SK-N-SH treated with all-trans-retinoic acid at 6 μM for 48 hours (cell line): Measurements from ENCODE around the gene CABLES1.

Experiments
- ATAC-seq: fragments of 200-7000 bp; cut with Tn5 transposase; 3 replicates; pipeline ENCODE4 v1.9.1; 2020; ENCODE audit warnings: mild to moderate bottlenecking, moderate library complexity
- ARNTL ChIP-seq: fragments of 450-650 bp; formaldehyde crosslinking; IDR thresholded peaks from 2 replicates; pipeline ENCODE4 v1.5.0; 2020; ENCODE audit warnings: low read depth, mild to moderate bottlenecking, moderate library complexity, borderline replicate concordance
- BACH2 ChIP-seq: fragments of 250-450 bp; sonication (Bioruptor Pico); IDR thresholded peaks from 2 replicates; pipeline ENCODE4 v1.9.0; 2021; ENCODE audit warnings: mild to moderate bottlenecking, borderline replicate concordance
- GLIS3 ChIP-seq: fragments of 250-450 bp; sonication (Bioruptor Pico); IDR thresholded peaks from 2 replicates; pipeline ENCODE4 v1.5.0; 2020; ENCODE audit warnings: mild to moderate bottlenecking, moderate library complexity
- ISL1 ChIP-seq: fragments of 250-450 bp; sonication (Bioruptor Pico); IDR thresholded peaks from 2 replicates; pipeline ENCODE4 v2.1.2; 2022; ENCODE audit warnings: mild to moderate bottlenecking, moderate library complexity
- OSR1 ChIP-seq: fragments of 250-450 bp; sonication (Bioruptor Pico); IDR thresholded peaks from 2 replicates; pipeline ENCODE4 v1.8.0; 2022; ENCODE audit warnings: moderate library complexity, mild to moderate bottlenecking, inconsistent platforms
- RARB ChIP-seq: fragments of 250-450 bp; sonication (Bioruptor Pico); IDR thresholded peaks from 2 replicates; pipeline ENCODE4 v1.8.0; 2021; ENCODE audit warnings: mild to moderate bottlenecking, moderate library complexity
- SNAI2 ChIP-seq: fragments of 250-450 bp; sonication (Bioruptor Pico); IDR thresholded peaks from 2 replicates; pipeline ENCODE4 v1.5.0; 2020; ENCODE audit warnings: mild to moderate bottlenecking, moderate library complexity
- TCF4 ChIP-seq: fragments of 250-450 bp; sonication (Bioruptor Pico); IDR thresholded peaks from 2 replicates; pipeline ENCODE4 v1.8.0; 2021; ENCODE audit warnings: mild to moderate bottlenecking, moderate library complexity, borderline replicate concordance
- TOX ChIP-seq: fragments of 250-450 bp; sonication (Bioruptor Pico); IDR thresholded peaks from 2 replicates; pipeline ENCODE4 v1.8.0; 2021; ENCODE audit warnings: mild to moderate bottlenecking, moderate library complexity, borderline replicate concordance
- ZFP3 ChIP-seq: fragments of 250-450 bp; sonication (Bioruptor Pico); IDR thresholded peaks from 2 replicates; pipeline ENCODE4 v1.5.0; 2020; ENCODE audit warnings: mild to moderate bottlenecking, moderate library complexity
- ZFP30 ChIP-seq: fragments of 450-650 bp; formaldehyde crosslinking; IDR thresholded peaks from 2 replicates; pipeline ENCODE4 v1.5.0; 2022; ENCODE audit warnings: mild to moderate bottlenecking, moderate library complexity
- ZNF565 ChIP-seq: fragments of 450-650 bp; formaldehyde crosslinking; conservative IDR thresholded peaks from 2 replicates; pipeline ENCODE4 v1.5.0; 2020; ENCODE audit warnings: low read depth, mild to moderate bottlenecking, moderate library complexity
- ZNF8 ChIP-seq: fragments of 450-650 bp; formaldehyde crosslinking; IDR thresholded peaks from 2 replicates; pipeline ENCODE4 v1.5.0; 2020; ENCODE audit warnings: mild to moderate bottlenecking, moderate library complexity
- TF ChIP-seq, protein P1 (sequence below): fragments of 250-450 bp; sonication (Bioruptor Pico); IDR thresholded peaks from 2 replicates; pipeline ENCODE4 v1.8.0; 2021; ENCODE audit warnings: low read depth, mild to moderate bottlenecking, moderate library complexity, borderline replicate concordance
- TF ChIP-seq, protein P2 (sequence below): fragments of 250-450 bp; sonication (Bioruptor Pico); IDR thresholded peaks from 2 replicates; pipeline ENCODE4 v1.5.1; 2020; ENCODE audit warnings: low read depth, mild to moderate bottlenecking, moderate library complexity
- TF ChIP-seq, protein P3 (sequence below): fragments of 250-450 bp; sonication (Bioruptor Pico); IDR thresholded peaks from 2 replicates; pipeline ENCODE4 v1.5.1; 2021; ENCODE audit warnings: mild to moderate bottlenecking, moderate library complexity
- TF ChIP-seq, protein P4 (sequence below): fragments of 250-450 bp; sonication (Bioruptor Pico); IDR thresholded peaks from 2 replicates; pipeline ENCODE4 v1.8.0; 2020; ENCODE audit warnings: mild to moderate bottlenecking, moderate library complexity, borderline replicate concordance
- TF ChIP-seq, protein P5 (sequence below): fragments of 250-450 bp; sonication (Bioruptor Pico); IDR thresholded peaks from 2 replicates; pipeline ENCODE4 v1.5.0; 2020; ENCODE audit warnings: mild to moderate bottlenecking, moderate library complexity

Gene CABLES1

DNA sequence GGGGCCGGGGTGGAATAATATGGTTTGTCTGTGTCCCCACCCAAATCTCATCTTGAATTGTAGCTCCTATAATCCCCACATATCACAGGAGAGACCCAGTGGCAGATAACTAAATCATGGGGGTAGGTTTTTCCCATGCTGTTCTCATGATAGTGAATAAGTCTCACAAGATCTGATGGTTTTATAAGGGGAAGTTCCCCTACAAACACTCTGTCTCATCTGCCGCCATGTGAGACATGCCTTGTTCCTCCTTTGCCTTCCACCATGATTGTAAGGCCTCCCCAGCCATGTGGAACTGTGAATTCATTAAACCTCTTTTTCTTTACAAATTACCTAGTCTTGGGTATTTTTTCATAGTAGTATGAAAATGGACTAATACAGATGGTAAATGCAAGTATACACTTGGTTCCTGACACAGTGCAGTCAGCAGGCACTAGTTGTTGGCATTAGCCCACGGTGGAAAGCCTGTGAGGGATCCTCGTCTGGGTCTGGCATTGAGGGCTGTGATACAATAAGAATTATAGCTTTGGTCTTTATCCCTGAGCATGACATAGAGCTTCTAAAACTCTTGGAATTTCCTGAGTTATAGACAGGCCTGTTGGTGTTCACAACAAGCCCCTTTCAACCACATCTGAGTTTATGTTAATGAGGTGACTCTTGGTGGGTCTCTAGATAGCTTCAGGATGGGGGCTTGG, 135.8 kb downstream of the CABLES1 start:
- ATAC-seq = no peak

DNA sequence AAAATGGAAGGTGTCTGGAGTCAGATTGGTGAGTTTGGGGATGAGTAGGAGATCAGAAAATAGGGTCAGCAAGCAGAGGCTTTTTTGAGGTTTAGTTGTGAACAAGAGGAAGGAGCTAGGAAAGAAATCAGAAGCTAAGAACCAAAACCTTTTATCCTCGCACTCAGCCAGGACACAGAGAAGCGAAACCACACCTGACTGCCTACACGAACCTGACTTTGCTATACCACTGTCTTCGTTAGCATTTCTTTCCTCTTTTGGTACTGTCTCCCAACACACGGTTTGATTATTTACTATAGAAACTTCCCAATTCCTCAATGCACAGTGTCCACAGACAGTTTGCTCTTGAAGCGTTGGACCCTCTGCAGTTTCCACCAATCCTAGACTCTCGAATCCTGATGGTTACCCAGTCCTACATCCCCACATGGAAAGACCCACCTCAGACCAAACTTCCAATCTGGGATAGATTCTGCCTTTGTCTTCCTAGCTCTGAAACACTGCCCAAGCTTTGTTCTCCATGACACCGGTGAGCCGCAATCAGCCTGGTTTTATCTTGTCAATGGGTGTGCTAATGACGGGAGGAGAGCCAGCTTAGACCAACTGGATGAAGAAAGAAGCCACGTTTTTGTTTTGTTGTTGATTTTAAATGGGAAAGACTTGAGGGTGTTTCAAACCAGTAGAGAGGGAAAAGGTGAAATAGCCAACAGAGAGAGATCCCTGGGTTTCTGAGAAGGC, 137.4 kb downstream of the CABLES1 start:
- ATAC-seq = no peak

More for the DNA sequence above, 135.8 kb downstream of the CABLES1 start:
- TF ChIP-seq ZNF565 (CRISPR knock-in tag) (no peak), ZFP30 (CRISPR knock-in tag) (no peak), ZNF8 (CRISPR knock-in tag) (no peak), TOX (CRISPR knock-in tag) (no peak), ARNTL (CRISPR knock-in tag) (no peak), BACH2 (CRISPR knock-in tag) (no peak), RARB (no peak), SNAI2 (CRISPR knock-in tag) (no peak)
- TF ChIP-seq, protein P1, sequence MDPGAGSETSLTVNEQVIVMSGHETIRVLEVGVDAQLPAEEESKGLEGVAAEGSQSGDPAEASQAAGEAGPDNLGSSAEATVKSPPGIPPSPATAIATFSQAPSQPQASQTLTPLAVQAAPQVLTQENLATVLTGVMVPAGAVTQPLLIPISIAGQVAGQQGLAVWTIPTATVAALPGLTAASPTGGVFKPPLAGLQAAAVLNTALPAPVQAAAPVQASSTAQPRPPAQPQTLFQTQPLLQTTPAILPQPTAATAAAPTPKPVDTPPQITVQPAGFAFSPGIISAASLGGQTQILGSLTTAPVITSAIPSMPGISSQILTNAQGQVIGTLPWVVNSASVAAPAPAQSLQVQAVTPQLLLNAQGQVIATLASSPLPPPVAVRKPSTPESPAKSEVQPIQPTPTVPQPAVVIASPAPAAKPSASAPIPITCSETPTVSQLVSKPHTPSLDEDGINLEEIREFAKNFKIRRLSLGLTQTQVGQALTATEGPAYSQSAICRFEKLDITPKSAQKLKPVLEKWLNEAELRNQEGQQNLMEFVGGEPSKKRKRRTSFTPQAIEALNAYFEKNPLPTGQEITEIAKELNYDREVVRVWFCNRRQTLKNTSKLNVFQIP (CRISPR knock-in tag) = no peak
- TF ChIP-seq, protein P2, sequence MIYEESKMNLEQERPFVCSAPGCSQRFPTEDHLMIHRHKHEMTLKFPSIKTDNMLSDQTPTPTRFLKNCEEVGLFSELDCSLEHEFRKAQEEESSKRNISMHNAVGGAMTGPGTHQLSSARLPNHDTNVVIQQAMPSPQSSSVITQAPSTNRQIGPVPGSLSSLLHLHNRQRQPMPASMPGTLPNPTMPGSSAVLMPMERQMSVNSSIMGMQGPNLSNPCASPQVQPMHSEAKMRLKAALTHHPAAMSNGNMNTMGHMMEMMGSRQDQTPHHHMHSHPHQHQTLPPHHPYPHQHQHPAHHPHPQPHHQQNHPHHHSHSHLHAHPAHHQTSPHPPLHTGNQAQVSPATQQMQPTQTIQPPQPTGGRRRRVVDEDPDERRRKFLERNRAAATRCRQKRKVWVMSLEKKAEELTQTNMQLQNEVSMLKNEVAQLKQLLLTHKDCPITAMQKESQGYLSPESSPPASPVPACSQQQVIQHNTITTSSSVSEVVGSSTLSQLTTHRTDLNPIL (CRISPR knock-in tag) = no peak

More for the DNA sequence above, 137.4 kb downstream of the CABLES1 start:
- TF ChIP-seq SNAI2 (CRISPR knock-in tag) = no peak
- no peak for TF ChIP-seq TOX (CRISPR knock-in tag)
- no peak for TF ChIP-seq ZFP3 (CRISPR knock-in tag)
- TF ChIP-seq ZNF8 (CRISPR knock-in tag) = no peak
- TF ChIP-seq, protein P1 (CRISPR knock-in tag) = no peak
- TF ChIP-seq ISL1 (CRISPR knock-in tag) = no peak
- no peak for TF ChIP-seq OSR1 (CRISPR knock-in tag)
- TF ChIP-seq, protein P3, sequence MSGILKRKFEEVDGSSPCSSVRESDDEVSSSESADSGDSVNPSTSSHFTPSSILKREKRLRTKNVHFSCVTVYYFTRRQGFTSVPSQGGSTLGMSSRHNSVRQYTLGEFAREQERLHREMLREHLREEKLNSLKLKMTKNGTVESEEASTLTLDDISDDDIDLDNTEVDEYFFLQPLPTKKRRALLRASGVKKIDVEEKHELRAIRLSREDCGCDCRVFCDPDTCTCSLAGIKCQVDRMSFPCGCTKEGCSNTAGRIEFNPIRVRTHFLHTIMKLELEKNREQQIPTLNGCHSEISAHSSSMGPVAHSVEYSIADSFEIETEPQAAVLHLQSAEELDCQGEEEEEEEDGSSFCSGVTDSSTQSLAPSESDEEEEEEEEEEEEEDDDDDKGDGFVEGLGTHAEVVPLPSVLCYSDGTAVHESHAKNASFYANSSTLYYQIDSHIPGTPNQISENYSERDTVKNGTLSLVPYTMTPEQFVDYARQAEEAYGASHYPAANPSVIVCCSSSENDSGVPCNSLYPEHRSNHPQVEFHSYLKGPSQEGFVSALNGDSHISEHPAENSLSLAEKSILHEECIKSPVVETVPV (CRISPR knock-in tag) = no peak
- no peak for TF ChIP-seq GLIS3
- no peak for TF ChIP-seq TCF4 (CRISPR knock-in tag)
- TF ChIP-seq, protein P4, sequence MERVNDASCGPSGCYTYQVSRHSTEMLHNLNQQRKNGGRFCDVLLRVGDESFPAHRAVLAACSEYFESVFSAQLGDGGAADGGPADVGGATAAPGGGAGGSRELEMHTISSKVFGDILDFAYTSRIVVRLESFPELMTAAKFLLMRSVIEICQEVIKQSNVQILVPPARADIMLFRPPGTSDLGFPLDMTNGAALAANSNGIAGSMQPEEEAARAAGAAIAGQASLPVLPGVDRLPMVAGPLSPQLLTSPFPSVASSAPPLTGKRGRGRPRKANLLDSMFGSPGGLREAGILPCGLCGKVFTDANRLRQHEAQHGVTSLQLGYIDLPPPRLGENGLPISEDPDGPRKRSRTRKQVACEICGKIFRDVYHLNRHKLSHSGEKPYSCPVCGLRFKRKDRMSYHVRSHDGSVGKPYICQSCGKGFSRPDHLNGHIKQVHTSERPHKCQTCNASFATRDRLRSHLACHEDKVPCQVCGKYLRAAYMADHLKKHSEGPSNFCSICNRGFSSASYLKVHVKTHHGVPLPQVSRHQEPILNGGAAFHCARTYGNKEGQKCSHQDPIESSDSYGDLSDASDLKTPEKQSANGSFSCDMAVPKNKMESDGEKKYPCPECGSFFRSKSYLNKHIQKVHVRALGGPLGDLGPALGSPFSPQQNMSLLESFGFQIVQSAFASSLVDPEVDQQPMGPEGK = no peak
- TF ChIP-seq ZNF565 (CRISPR knock-in tag) = no peak
- TF ChIP-seq ZFP30 (CRISPR knock-in tag) = no peak
- TF ChIP-seq, protein P5, sequence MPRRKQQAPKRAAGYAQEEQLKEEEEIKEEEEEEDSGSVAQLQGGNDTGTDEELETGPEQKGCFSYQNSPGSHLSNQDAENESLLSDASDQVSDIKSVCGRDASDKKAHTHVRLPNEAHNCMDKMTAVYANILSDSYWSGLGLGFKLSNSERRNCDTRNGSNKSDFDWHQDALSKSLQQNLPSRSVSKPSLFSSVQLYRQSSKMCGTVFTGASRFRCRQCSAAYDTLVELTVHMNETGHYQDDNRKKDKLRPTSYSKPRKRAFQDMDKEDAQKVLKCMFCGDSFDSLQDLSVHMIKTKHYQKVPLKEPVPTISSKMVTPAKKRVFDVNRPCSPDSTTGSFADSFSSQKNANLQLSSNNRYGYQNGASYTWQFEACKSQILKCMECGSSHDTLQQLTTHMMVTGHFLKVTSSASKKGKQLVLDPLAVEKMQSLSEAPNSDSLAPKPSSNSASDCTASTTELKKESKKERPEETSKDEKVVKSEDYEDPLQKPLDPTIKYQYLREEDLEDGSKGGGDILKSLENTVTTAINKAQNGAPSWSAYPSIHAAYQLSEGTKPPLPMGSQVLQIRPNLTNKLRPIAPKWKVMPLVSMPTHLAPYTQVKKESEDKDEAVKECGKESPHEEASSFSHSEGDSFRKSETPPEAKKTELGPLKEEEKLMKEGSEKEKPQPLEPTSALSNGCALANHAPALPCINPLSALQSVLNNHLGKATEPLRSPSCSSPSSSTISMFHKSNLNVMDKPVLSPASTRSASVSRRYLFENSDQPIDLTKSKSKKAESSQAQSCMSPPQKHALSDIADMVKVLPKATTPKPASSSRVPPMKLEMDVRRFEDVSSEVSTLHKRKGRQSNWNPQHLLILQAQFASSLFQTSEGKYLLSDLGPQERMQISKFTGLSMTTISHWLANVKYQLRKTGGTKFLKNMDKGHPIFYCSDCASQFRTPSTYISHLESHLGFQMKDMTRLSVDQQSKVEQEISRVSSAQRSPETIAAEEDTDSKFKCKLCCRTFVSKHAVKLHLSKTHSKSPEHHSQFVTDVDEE (CRISPR knock-in tag) = no peak
